IMR-90 (cell line): ENCODE results near the gene CDON. TPM values are rescaled to one million over a fixed set of nuclear protein-coding genes. Genes with fewer than 3 reads are reported as not detected.

Source experiments
- ATAC-seq: fragments of 200-7000 bp; cut with Tn5 transposase; 2 replicates; pipeline ENCODE4 v1.9.1; 2020; ENCODE audit warnings: low read depth, mild to moderate bottlenecking, moderate library complexity
- BruUV-seq: library from RNA; stranded (reverse); fragments of 400-500 nt; replicated peaks from 2 replicates; lab custom pipeline; 2021; lab: Mats Ljungman, UMichigan
- CTCF ChIA-PET: fragments of 300-600 bp; formaldehyde crosslinking; extraction: SDS; loops from one replicate; lab custom pipeline; 2021; ENCODE audit warnings: antibody characterized with exemption; lab: Yijun Ruan, JAX
- POLR2A ChIA-PET: fragments of 300-600 bp; sonication (Branson Sonifier 250); formaldehyde crosslinking; loops from one replicate; lab custom pipeline; 2022; ENCODE audit warnings: antibody characterized with exemption; ENCODE audit not compliant: unreplicated experiment; lab: Charles Lee
- DNase-seq: peaks from one replicate; pipeline ENCODE4 v3.0.0; 2013
- H2AFZ ChIP-seq: replicated peaks from 2 replicates; pipeline ENCODE3; 2013; ENCODE audit warnings: low read length, mild to moderate bottlenecking; ENCODE audit not compliant: poor library complexity
- H2AK5ac ChIP-seq: 2 replicates; pipeline ENCODE4 v1.6.1; 2013; ENCODE audit warnings: low read depth, low read length, inconsistent platforms
- H2AK9ac ChIP-seq: replicated peaks from 2 replicates; pipeline ENCODE3; 2013; ENCODE audit warnings: mild to moderate bottlenecking, low read depth, low read length, moderate library complexity; ENCODE audit not compliant: poor library complexity
- H2BK120ac ChIP-seq: 2 replicates; pipeline ENCODE4 v1.6.1; 2013; ENCODE audit warnings: low read depth, low read length, inconsistent platforms
- H2BK15ac ChIP-seq: 3 replicates; pipeline ENCODE4 v1.6.1; 2013; ENCODE audit warnings: low read depth, low read length, inconsistent platforms
- H2BK20ac ChIP-seq: 2 replicates; pipeline ENCODE4 v1.6.1; 2013; ENCODE audit warnings: low read depth, mild to moderate bottlenecking, inconsistent platforms, low read length, moderate library complexity
- H2BK5ac ChIP-seq: 2 replicates; pipeline ENCODE4 v1.6.1; 2013; ENCODE audit warnings: mild to moderate bottlenecking, low read depth, low read length, inconsistent platforms; ENCODE audit not compliant: poor library complexity, severe bottlenecking
- H3K14ac ChIP-seq: replicated peaks from 2 replicates; pipeline ENCODE4 v1.6.1; 2013; ENCODE audit warnings: low read depth, low read length, inconsistent platforms
- H3K18ac ChIP-seq: 2 replicates; pipeline ENCODE4 v1.6.1; 2013; ENCODE audit warnings: low read depth, low read length, control low read depth
- H3K23ac ChIP-seq: 2 replicates; pipeline ENCODE4 v1.6.1; 2013; ENCODE audit warnings: low read depth, low read length, inconsistent platforms
- H3K27ac ChIP-seq: 2 replicates; pipeline ENCODE4 v1.5.1; 2013; ENCODE audit warnings: mild to moderate bottlenecking, control low read depth, low read length; ENCODE audit not compliant: insufficient read depth
- H3K27me3 ChIP-seq: 2 replicates; pipeline ENCODE4 v1.6.1; 2013; ENCODE audit warnings: low read length; ENCODE audit not compliant: control insufficient read depth, insufficient read depth
- H3K36me3 ChIP-seq: 2 replicates; pipeline ENCODE4 v1.6.1; 2013; ENCODE audit warnings: low read length, mixed read lengths; ENCODE audit not compliant: control insufficient read depth, insufficient read depth
- H3K4ac ChIP-seq: 2 replicates; pipeline ENCODE4 v1.6.1; 2013; ENCODE audit warnings: low read depth, low read length, inconsistent platforms
- H3K4me1 ChIP-seq: 2 replicates; pipeline ENCODE4 v1.6.1; 2013; ENCODE audit warnings: low read length, mixed read lengths; ENCODE audit not compliant: control insufficient read depth, insufficient read depth
- H3K4me2 ChIP-seq: 2 replicates; pipeline ENCODE4 v1.6.1; 2013; ENCODE audit warnings: low read depth, mild to moderate bottlenecking, control low read depth, low read length, moderate library complexity
- H3K4me3 ChIP-seq: 2 replicates; pipeline ENCODE4 v1.5.1; 2013; ENCODE audit warnings: low read depth, mild to moderate bottlenecking, control low read depth, low read length, moderate library complexity; ENCODE audit not compliant: insufficient read depth
- H3K56ac ChIP-seq: 2 replicates; pipeline ENCODE4 v1.6.1; 2013; ENCODE audit warnings: low read length, inconsistent platforms; ENCODE audit not compliant: insufficient read depth; ENCODE audit errors: extremely low read depth
- H3K79me1 ChIP-seq, 2 experiments: 2 replicates each; pipeline ENCODE4 v1.6.1; 2013; ENCODE audit warnings: low read length in 2 of 2, inconsistent platforms in 1 of 2, low read depth in 1 of 2
- H3K9ac ChIP-seq: 2 replicates; pipeline ENCODE4 v1.6.1; 2013; ENCODE audit warnings: low read depth, low read length, control low read depth
- H3K9me1 ChIP-seq: 2 replicates; pipeline ENCODE4 v1.6.1; 2013; ENCODE audit warnings: low read length, inconsistent platforms; ENCODE audit not compliant: insufficient read depth
- H3K9me3 ChIP-seq: 2 replicates; pipeline ENCODE4 v1.6.1; 2013; ENCODE audit warnings: low read length; ENCODE audit not compliant: control insufficient read depth, insufficient read depth
- H4K20me1 ChIP-seq: 2 replicates; pipeline ENCODE4 v1.6.1; 2013; ENCODE audit warnings: low read length, inconsistent platforms; ENCODE audit not compliant: insufficient read depth
- H4K5ac ChIP-seq: 2 replicates; pipeline ENCODE4 v1.6.1; 2013; ENCODE audit warnings: mild to moderate bottlenecking, low read depth, low read length, control low read depth
- H4K8ac ChIP-seq, 2 experiments: 2 replicates each; pipeline ENCODE4 v1.6.1; 2013; ENCODE audit warnings: low read depth in 2 of 2, low read length in 2 of 2, control low read depth in 1 of 2, inconsistent platforms in 1 of 2
- H4K91ac ChIP-seq: 2 replicates; pipeline ENCODE4 v1.6.1; 2013; ENCODE audit warnings: low read depth, low read length, inconsistent platforms; ENCODE audit not compliant: insufficient read depth
- BHLHE40 ChIP-seq: fragments of 150-350 bp; IDR thresholded peaks from 2 replicates; pipeline ENCODE4 v1.6.1; 2016; ENCODE audit warnings: mild to moderate bottlenecking, low read depth, low read length
- FOS ChIP-seq: fragments of 150-350 bp; IDR thresholded peaks from 2 replicates; pipeline ENCODE4 v1.6.1; 2016; ENCODE audit warnings: low read depth, low read length
- MAZ ChIP-seq: IDR thresholded peaks from 2 replicates; pipeline ENCODE4 v1.6.1; 2012; ENCODE audit warnings: low read depth, mild to moderate bottlenecking, low read length, improper control_type of control experiment, moderate library complexity, borderline replicate concordance
- NFE2L2 ChIP-seq: fragments of 150-350 bp; IDR thresholded peaks from 2 replicates; pipeline ENCODE4 v1.6.1; 2016; ENCODE audit warnings: low read depth, mild to moderate bottlenecking, low read length
- POLR2A ChIP-seq: IDR thresholded peaks from 2 replicates; pipeline ENCODE4 v1.6.1; 2012; ENCODE audit warnings: mild to moderate bottlenecking, low read depth, low read length
- RAD21 ChIP-seq: IDR thresholded peaks from 2 replicates; pipeline ENCODE4 v1.6.1; 2012; ENCODE audit warnings: low read length, improper control_type of control experiment
- SMC3 ChIP-seq: fragments of 150-350 bp; IDR thresholded peaks from 2 replicates; pipeline ENCODE4 v1.6.1; 2016; ENCODE audit warnings: low read depth, mild to moderate bottlenecking, antibody characterized with exemption, low read length, moderate library complexity
- WGBS, 2 experiments: methylation state at CpG; one replicate each; pipeline versions ENCODE4 v1.1.5 to v1.1.7; 2013; ENCODE audit warnings: missing lambda C conversion rate in 2 of 2; ENCODE audit not compliant: insufficient read length in 1 of 2; ENCODE audit errors: extremely low coverage in 2 of 2; 5-methylcytosine and 5-hydroxymethylcytosine counted together
- dilution Hi-C: fragments of 300-500 bp; cut with HindIII; formaldehyde crosslinking; loops from one replicate; pipeline ENCODE4 v1.14.3; 2018; ENCODE audit warnings: low sequenced_read_pairs; ENCODE audit not compliant: unreplicated experiment
- in situ Hi-C: fragments of 300-500 bp; cut with MboI; formaldehyde crosslinking; loops from 3 replicates; pipeline ENCODE4 v1.14.3; 2019; ENCODE audit warnings: low sequenced_read_pairs, inconsistent platforms, mixed read lengths
- intact Hi-C: fragments of 100-400 bp; cut with micrococcal nuclease; formaldehyde crosslinking; loops from 2 replicates; pipeline ENCODE4 v1.10.0; 2022
- polyA plus RNA-seq, 3 experiments: library from polyadenylated mRNA; depleted of rRNA; stranded (reverse); fragments of >200 nt; gene quantifications; 2 replicates each; pipeline ENCODE4 v1.2.3, GENCODE V29; 2012; ENCODE audit warnings: low replicate concordance in 1 of 3
- total RNA-seq: library from RNA; depleted of rRNA; stranded (reverse); fragments of >200 nt; gene quantifications from 2 replicates; pipeline ENCODE4 v1.2.3, GENCODE V29; 2012
- TF ChIP-seq, protein P1 (sequence below): conservative IDR thresholded peaks from 2 replicates; pipeline ENCODE4 v1.5.1; 2012; ENCODE audit warnings: mild to moderate bottlenecking, low read depth, low read length, improper control_type of control experiment

Gene CDON
- total and polyA plus RNA-seq, 2 of the 4 experiments (the other 2 are of a cell fraction): 1.2 to 3.8 TPM

DNA sequence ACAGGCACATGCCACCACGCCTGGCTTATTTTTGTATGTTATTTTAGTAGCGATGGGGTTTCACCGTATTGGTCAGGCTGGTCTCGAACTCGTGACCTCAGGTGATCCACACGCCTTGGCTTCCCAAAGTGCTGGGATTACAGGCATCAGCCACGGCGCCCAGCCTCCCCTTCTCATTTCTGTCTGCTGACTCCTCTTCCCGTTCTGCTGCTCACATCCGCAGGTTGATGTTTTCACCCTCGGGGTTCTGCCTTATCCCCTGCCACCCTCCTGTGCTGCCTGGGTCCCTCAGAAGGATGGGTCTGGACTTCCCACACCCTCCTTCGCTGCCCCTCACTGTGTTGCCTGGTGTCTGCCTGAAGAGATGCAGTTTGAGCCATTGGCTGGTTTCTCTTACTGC lies 136.0 kb downstream of the CDON start:
- WGBS, 2 experiments: no CpG with 5 or more reads among the region's 12 CpGs
- H3K9me3 ChIP-seq: no peaks in the 10 kb centered on the region
- H2AK9ac ChIP-seq: no peak overlapping the region
- H3K4me1 ChIP-seq: no peaks in the 10 kb centered on the region
- no peak overlapping the region for H3K18ac ChIP-seq
- DNase-seq (no peak), ATAC-seq (no peak)
- no peaks in the 10 kb centered on the region for H3K79me1 ChIP-seq
- H2BK120ac ChIP-seq: no peak overlapping the region
- no peak overlapping the region for H3K4me2 ChIP-seq
- CTCF ChIA-PET: interaction anchor here (1.2 kb wide), 1 partner anchor 267 kb away, joined by 3 read pairs; no protein-coding TSS in a partner anchor
- no peak overlapping the region for H3K56ac ChIP-seq
- peaks cover 40% of the 10 kb centered on the region for H3K27me3 ChIP-seq
- intact Hi-C loops: no loop called here
- dilution Hi-C loops: no loop called here
- no peak overlapping the region for H4K8ac ChIP-seq
- H3K23ac ChIP-seq: no peak overlapping the region
- H2AK5ac ChIP-seq: no peak overlapping the region
- no peak overlapping the region for H3K27ac ChIP-seq
- H3K9me1 ChIP-seq: no peaks in the 10 kb centered on the region
- no peaks in the 10 kb centered on the region for H3K36me3 ChIP-seq
- H2AFZ ChIP-seq: no peak overlapping the region
- no TSS peak for BruUV-seq
- POLR2A ChIA-PET: no interaction called here
- no peak overlapping the region for H3K4ac ChIP-seq
- no peak overlapping the region for H4K91ac ChIP-seq
- no peak overlapping the region for H4K5ac ChIP-seq
- no peak overlapping the region for H3K4me3 ChIP-seq
- H2BK20ac ChIP-seq: no peak overlapping the region
- no peak overlapping the region for H3K14ac ChIP-seq
- H4K20me1 ChIP-seq: no peaks in the 10 kb centered on the region
- in situ Hi-C loops: loop anchor here (5.0 kb wide), 1 partner anchor 266 kb away; no protein-coding TSS in a partner anchor
- no peak overlapping the region for H2BK5ac ChIP-seq
- no peak overlapping the region for H2BK15ac ChIP-seq
- TF ChIP-seq FOS (no peak), POLR2A (no peak), RAD21 (no peak), NFE2L2 (no peak), SMC3 (no peak), BHLHE40 (no peak), MAZ (no peak)
- TF ChIP-seq, protein P1, sequence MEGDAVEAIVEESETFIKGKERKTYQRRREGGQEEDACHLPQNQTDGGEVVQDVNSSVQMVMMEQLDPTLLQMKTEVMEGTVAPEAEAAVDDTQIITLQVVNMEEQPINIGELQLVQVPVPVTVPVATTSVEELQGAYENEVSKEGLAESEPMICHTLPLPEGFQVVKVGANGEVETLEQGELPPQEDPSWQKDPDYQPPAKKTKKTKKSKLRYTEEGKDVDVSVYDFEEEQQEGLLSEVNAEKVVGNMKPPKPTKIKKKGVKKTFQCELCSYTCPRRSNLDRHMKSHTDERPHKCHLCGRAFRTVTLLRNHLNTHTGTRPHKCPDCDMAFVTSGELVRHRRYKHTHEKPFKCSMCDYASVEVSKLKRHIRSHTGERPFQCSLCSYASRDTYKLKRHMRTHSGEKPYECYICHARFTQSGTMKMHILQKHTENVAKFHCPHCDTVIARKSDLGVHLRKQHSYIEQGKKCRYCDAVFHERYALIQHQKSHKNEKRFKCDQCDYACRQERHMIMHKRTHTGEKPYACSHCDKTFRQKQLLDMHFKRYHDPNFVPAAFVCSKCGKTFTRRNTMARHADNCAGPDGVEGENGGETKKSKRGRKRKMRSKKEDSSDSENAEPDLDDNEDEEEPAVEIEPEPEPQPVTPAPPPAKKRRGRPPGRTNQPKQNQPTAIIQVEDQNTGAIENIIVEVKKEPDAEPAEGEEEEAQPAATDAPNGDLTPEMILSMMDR: no peak
- no peak overlapping the region for H3K9ac ChIP-seq
